HCT116 (cell line): Measurements from ENCODE around the gene SDF4. TPM values are rescaled to one million over a fixed set of nuclear protein-coding genes. Genes with fewer than 3 reads are reported as not detected.

Source experiments
- ATAC-seq: fragments of 200-7000 bp; cut with Tn5 transposase; 2 replicates; pipeline ENCODE4 v1.9.1; 2020; ENCODE audit warnings: mild to moderate bottlenecking, moderate library complexity
- BruUV-seq: library from RNA; stranded (reverse); fragments of 400-500 nt; replicated peaks from 2 replicates; lab custom pipeline; 2021; lab: Mats Ljungman, UMichigan
- CTCF ChIA-PET: fragments of 300-600 bp; sonication (Branson Sonifier 250); formaldehyde crosslinking; loops from one replicate; lab custom pipeline; 2021; ENCODE audit warnings: antibody characterized with exemption; lab: Charles Lee
- POLR2A ChIA-PET: fragments of 300-600, 350-600 bp; sonication (Branson Sonifier 250); formaldehyde crosslinking; loops from one replicate; lab custom pipeline; 2021; ENCODE audit warnings: antibody characterized with exemption; lab: Charles Lee
- RAD21 ChIA-PET, 2 experiments: fragments of 300-600 bp; sonication (Branson Sonifier 250); formaldehyde crosslinking; loops; one replicate each; lab custom pipeline; 2023; ENCODE audit warnings: low total read pairs in 2 of 2; ENCODE audit not compliant: uncharacterized antibody in 2 of 2, unreplicated experiment in 2 of 2, low non-redundant PET in 1 of 2; lab: Charles Lee
- DNase-seq: peaks from one replicate; pipeline ENCODE4 v3.0.0-alpha.2; 2010; ENCODE audit warnings: low read depth, low spot score
- H2AFZ ChIP-seq: fragments of 200-600 bp; shearing (Covaris generic), sonication (generic); 2 replicates; pipeline ENCODE4 v1.6.1; 2017; ENCODE audit warnings: low read depth, mixed run types, mixed read lengths, antibody characterized with exemption, low read length; ENCODE audit not compliant: poor library complexity, severe bottlenecking
- H3K27ac ChIP-seq: 2 replicates; pipeline ENCODE4 v1.5.1; 2012; ENCODE audit warnings: low read depth, low read length
- H3K27me3 ChIP-seq: fragments of 200-600 bp; sonication (generic); 2 replicates; pipeline ENCODE4 v1.6.1; 2016; ENCODE audit warnings: mixed run types, low read length, mixed read lengths; ENCODE audit not compliant: insufficient read depth
- H3K36me3 ChIP-seq, 2 experiments: fragments of 200-500 bp in 1 of 2; fragments of 200-600 bp in 1 of 2; sonication (Bioruptor generic) in 1 of 2; sonication (generic) in 1 of 2; 2 replicates each; pipeline versions ENCODE4 v1.5.1 to v1.6.1; 2014 to 2016; ENCODE audit warnings: low read length in 2 of 2, inconsistent platforms in 1 of 2, mixed read lengths in 1 of 2, mixed run types in 1 of 2; ENCODE audit not compliant: insufficient read depth in 2 of 2, control insufficient read depth in 1 of 2
- H3K4me1 ChIP-seq, 2 experiments: fragments of 200-600 bp in 1 of 2; sonication (generic) in 1 of 2; 2 replicates each; pipeline versions ENCODE4 v1.5.1 to v1.6.1; 2012 to 2017; ENCODE audit warnings: low read length in 2 of 2, inconsistent platforms in 1 of 2, mild to moderate bottlenecking in 1 of 2, mixed read lengths in 1 of 2, mixed run types in 1 of 2, moderate library complexity in 1 of 2; ENCODE audit not compliant: insufficient read depth in 2 of 2, control insufficient read depth in 1 of 2
- H3K4me2 ChIP-seq: fragments of 200-600 bp; sonication (generic); 2 replicates; pipeline ENCODE4 v1.6.1; 2017; ENCODE audit warnings: mixed run types, low read length, mixed read lengths
- H3K4me3 ChIP-seq, 2 experiments: fragments of 200-600 bp in 1 of 2; sonication (generic) in 1 of 2; replicated peaks in 1 of 2; 2 replicates each; pipeline ENCODE4 v1.5.1; 2011 to 2016; ENCODE audit warnings: low read length in 2 of 2, control low read depth in 1 of 2, low read depth in 1 of 2, mild to moderate bottlenecking in 1 of 2, mixed read lengths in 1 of 2, mixed run types in 1 of 2
- H3K79me2 ChIP-seq: fragments of 200-600 bp; sonication (generic); 2 replicates; pipeline ENCODE4 v1.6.1; 2017; ENCODE audit warnings: mild to moderate bottlenecking, mixed run types, low read length, moderate library complexity, mixed read lengths; ENCODE audit not compliant: insufficient read depth
- H3K9ac ChIP-seq: fragments of 200-600 bp; sonication (generic); 2 replicates; pipeline ENCODE4 v1.6.1; 2016; ENCODE audit warnings: low read length, mixed read lengths
- H3K9me2 ChIP-seq: fragments of 200-600 bp; sonication (generic), shearing (Covaris generic); 2 replicates; pipeline ENCODE4 v1.6.1; 2017; ENCODE audit warnings: mixed run types, mild to moderate bottlenecking, moderate library complexity; ENCODE audit not compliant: insufficient read depth
- H3K9me3 ChIP-seq, 2 experiments: fragments of 200-500 bp in 1 of 2; fragments of 200-600 bp in 1 of 2; sonication (Bioruptor generic) in 1 of 2; sonication (generic) in 1 of 2; 2 replicates each; pipeline ENCODE4 v1.6.1; 2014 to 2017; ENCODE audit warnings: low read length in 2 of 2, mixed read lengths in 2 of 2, inconsistent platforms in 1 of 2, low read depth in 1 of 2, mild to moderate bottlenecking in 1 of 2, mixed run types in 1 of 2, moderate library complexity in 1 of 2; ENCODE audit not compliant: control insufficient read depth in 1 of 2, insufficient read depth in 1 of 2
- H4K20me1 ChIP-seq: fragments of 200-600 bp; sonication (generic), shearing (Covaris generic); 2 replicates; pipeline ENCODE4 v1.6.1; 2017; ENCODE audit warnings: mixed run types, mild to moderate bottlenecking, moderate library complexity; ENCODE audit not compliant: insufficient read depth
- EGR1 ChIP-seq: IDR thresholded peaks from 2 replicates; pipeline ENCODE4 v1.6.1; 2012; ENCODE audit warnings: low read depth
- ELF1 ChIP-seq: IDR thresholded peaks from 2 replicates; pipeline ENCODE4 v1.6.1; 2012; ENCODE audit warnings: low read depth, borderline replicate concordance
- EZH2 ChIP-seq: fragments of 200-600 bp; sonication (generic); IDR thresholded peaks from 2 replicates; pipeline ENCODE4 v1.6.1; 2017; ENCODE audit warnings: antibody characterized with exemption, mixed run types
- EZH2phosphoT487 ChIP-seq: fragments of 200-600 bp; IDR thresholded peaks from 2 replicates; pipeline ENCODE4 v1.6.1; 2018; ENCODE audit warnings: antibody characterized with exemption, borderline replicate concordance
- FOSL1 ChIP-seq: IDR thresholded peaks from 2 replicates; pipeline ENCODE4 v1.6.1; 2012; ENCODE audit warnings: low read depth
- JUND ChIP-seq: IDR thresholded peaks from 2 replicates; pipeline ENCODE4 v1.6.1; 2012
- POLR2AphosphoS5 ChIP-seq: IDR thresholded peaks from 2 replicates; pipeline ENCODE4 v1.6.1; 2011; ENCODE audit warnings: mild to moderate bottlenecking, low read depth, low read length, moderate library complexity
- SP1 ChIP-seq: IDR thresholded peaks from 2 replicates; pipeline ENCODE4 v1.6.1; 2012; ENCODE audit warnings: low read depth
- YY1 ChIP-seq: IDR thresholded peaks from 2 replicates; pipeline ENCODE4 v1.6.1; 2011; ENCODE audit warnings: low read length, low read depth, moderate library complexity, mild to moderate bottlenecking; ENCODE audit not compliant: insufficient replicate concordance; ENCODE audit errors: extremely low read depth
- ZFX ChIP-seq: fragments of 450-650 bp; IDR thresholded peaks from 2 replicates; pipeline ENCODE4 v1.6.1; 2017
- intact Hi-C: fragments of 100-400 bp; cut with micrococcal nuclease; formaldehyde crosslinking; loops from 2 replicates; pipeline ENCODE4 v1.10.0; 2022
- total RNA-seq: library from RNA; stranded (reverse); gene quantifications from one replicate; pipeline ENCODE4 v1.2.1, GENCODE V29; 2021; ENCODE audit not compliant: unreplicated experiment
- TF ChIP-seq, protein P1 (sequence below): IDR thresholded peaks from 2 replicates; pipeline ENCODE4 v1.6.1; 2012
- TF ChIP-seq, protein P2 (sequence below): IDR thresholded peaks from 2 replicates; pipeline ENCODE4 v1.6.1; 2012

The SDF4 gene
- total RNA-seq, 1 experiment from 2014 or later: 133 TPM

DNA sequence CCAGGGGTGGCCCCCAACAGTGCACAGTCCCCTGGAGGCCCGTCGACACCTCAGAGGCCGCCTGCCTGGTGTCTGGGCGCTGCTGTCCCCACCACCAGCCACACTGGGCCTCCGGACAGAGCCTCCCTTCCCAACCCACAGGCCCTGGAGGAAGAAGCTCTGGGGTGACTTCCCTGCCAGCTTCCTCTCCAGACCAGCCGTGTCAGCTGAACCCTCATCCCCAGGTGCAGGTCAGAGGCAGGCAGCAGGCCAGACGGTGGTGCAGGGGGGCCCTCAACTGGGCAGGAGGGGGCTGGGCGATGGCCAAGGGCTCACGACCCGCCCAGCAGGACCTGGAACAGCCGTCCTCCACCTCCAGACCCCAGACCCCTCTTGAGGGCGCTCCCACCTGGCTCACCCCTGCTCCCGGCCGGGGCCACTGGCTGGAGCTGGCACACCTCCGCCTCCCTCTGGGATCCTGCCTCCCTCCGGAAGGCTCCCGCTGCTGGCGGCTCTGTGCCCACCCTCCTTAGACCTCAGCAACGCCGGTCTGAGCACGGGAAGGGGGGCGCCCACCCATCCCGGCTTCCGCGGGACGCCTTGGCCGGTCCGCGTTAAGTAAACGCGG is 25.9 kb downstream of the SDF4 start:
- H3K9me2 ChIP-seq: no peaks in the 10 kb centered on the region
- H3K9me3 ChIP-seq: no peaks in the 10 kb centered on the region
- H3K27me3 ChIP-seq: no peaks in the 10 kb centered on the region
- ATAC-seq: peak; percentile 22
- H3K27ac ChIP-seq: peak overlapping the region; percentile 94
- no peaks in the 10 kb centered on the region for H3K36me3 ChIP-seq
- peak overlapping the region; percentile 83 for H3K9ac ChIP-seq
- DNase-seq: no peak
- peak overlapping the region; percentile 97 for H3K4me2 ChIP-seq
- no peaks in the 10 kb centered on the region for H4K20me1 ChIP-seq
- peaks cover 30 to 43% of the 10 kb centered on the region in 2 experiments for H3K4me1 ChIP-seq
- TF ChIP-seq SP1 (no peak), ELF1 (no peak), ZFX (no peak), POLR2AphosphoS5 (no peak), YY1 (no peak)
- TF ChIP-seq, protein P1, sequence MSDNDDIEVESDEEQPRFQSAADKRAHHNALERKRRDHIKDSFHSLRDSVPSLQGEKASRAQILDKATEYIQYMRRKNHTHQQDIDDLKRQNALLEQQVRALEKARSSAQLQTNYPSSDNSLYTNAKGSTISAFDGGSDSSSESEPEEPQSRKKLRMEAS: no peak
- TF ChIP-seq, all 23 proteins: peak for 0
- H3K4me3 ChIP-seq: peak overlapping the region; percentile 67 to 70
- H3K79me2 ChIP-seq: peaks cover 8% of the 10 kb centered on the region; the same call in 1 of the 2 replicates
- CTCF ChIA-PET: no interaction called here
- no peak overlapping the region for H2AFZ ChIP-seq
- RAD21 ChIA-PET: no interaction called here
- intact Hi-C loops: loop anchor here (5.0 kb wide), 1 partner anchor 44 kb away; no protein-coding TSS in a partner anchor
- no TSS peak for BruUV-seq
- POLR2A ChIA-PET: no interaction called here

DNA sequence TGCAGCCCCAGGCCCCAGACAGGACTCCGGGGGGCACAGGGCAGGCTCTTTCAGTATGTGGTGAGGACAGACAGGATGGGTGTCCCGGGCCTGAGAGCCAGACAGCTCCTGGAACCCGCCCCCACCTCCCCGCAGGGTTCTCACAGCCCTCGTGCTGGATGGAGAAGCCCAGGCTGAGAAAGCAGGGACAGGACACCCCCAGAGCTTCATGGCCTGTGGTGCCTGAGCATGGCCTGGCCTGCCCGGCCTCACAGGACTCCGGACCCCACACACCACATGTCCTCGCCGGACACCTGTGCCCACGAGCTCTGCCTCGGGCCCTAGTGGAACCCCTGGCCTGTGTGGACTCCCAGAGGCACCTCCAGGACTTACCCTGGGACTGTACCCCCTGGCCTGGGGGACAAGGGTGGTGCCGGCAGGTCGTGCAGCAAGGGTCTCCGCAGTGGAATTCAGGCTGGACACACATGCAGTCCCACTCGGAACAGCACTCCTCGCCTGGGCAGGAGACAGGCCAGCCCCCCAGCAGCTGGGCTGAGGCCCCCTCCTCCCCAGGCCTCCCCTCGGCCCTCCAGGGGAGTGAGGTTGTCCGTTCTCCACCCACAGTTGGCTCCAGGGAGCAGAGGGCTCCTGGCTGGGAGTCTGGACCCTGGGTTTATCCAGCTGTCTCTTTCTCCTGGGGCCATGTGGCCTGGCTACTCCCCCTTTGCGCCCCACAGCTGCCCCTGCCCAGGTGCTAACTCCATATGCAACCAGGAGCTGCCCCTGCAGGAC is 26.6 kb downstream of the SDF4 start:
- DNase-seq (no peak), ATAC-seq (no peak)
- Histone ChIP-seq H3K9ac (peak overlapping the region; percentile 83), H3K4me3 (peak overlapping the region; percentile 67 to 70), H3K36me3 (no peaks in the 10 kb centered on the region), H3K27ac (peak overlapping the region; percentile 94), H2AFZ (no peak overlapping the region), H3K4me2 (peak overlapping the region; percentile 97), H3K27me3 (no peaks in the 10 kb centered on the region), H3K9me3 (no peaks in the 10 kb centered on the region), H3K9me2 (no peaks in the 10 kb centered on the region), H3K79me2 (peaks cover 8% of the 10 kb centered on the region; the same call in 1 of the 2 replicates), H4K20me1 (no peaks in the 10 kb centered on the region), H3K4me1 (peaks cover 30 to 43% of the 10 kb centered on the region in 2 experiments)
- no TSS peak for BruUV-seq
- CTCF ChIA-PET: no interaction called here
- POLR2A ChIA-PET: no interaction called here
- TF ChIP-seq EZH2: no peak
- TF ChIP-seq FOSL1: no peak
- TF ChIP-seq, protein P2, sequence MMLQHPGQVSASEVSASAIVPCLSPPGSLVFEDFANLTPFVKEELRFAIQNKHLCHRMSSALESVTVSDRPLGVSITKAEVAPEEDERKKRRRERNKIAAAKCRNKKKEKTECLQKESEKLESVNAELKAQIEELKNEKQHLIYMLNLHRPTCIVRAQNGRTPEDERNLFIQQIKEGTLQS: no peak
- no peak for TF ChIP-seq EGR1
- TF ChIP-seq JUND: no peak
- no peak for TF ChIP-seq EZH2phosphoT487
- TF ChIP-seq YY1: no peak
- TF ChIP-seq ZFX: no peak
- TF ChIP-seq, protein P1: no peak
- TF ChIP-seq SP1: no peak
- RAD21 ChIA-PET: no interaction called here
- intact Hi-C loops: loop anchor here (5.0 kb wide), 1 partner anchor 43 kb away; no protein-coding TSS in a partner anchor
